ENCODE measurements around the gene CACNG6. TPM values are rescaled to one million over a fixed set of nuclear protein-coding genes. Genes with fewer than 3 reads are reported as not detected.

Gene CACNG6
- total RNA-seq, 2 experiments from 2014 or later = 1.2 to 4.9 TPM

DNA sequence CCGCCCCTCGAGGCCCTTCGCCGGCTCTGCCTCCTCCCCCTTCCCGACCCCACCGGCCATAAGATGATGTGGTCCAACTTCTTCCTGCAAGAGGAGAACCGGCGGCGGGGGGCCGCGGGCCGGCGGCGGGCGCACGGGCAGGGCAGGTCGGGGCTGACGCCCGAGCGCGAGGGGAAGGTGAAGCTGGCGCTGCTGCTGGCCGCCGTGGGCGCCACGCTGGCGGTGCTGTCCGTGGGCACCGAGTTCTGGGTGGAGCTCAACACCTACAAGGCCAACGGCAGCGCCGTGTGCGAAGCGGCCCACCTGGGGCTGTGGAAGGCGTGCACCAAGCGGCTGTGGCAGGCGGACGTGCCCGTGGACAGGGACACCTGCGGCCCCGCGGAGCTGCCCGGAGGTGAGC, 1.4 kb downstream of the CACNG6 start:
- Histone ChIP-seq H3K4me2 (ENCODE audit: low read length) (no peak overlapping the region), H3K79me2 (ENCODE audit: insufficient read depth, low read depth, low read length) (no peaks in the 10 kb centered on the region), H2AFZ (ENCODE audit: low read length) (no peak overlapping the region), H3K9me3 (ENCODE audit: low read length) (no peaks in the 10 kb centered on the region), H4K20me1 (ENCODE audit: insufficient read depth, low read length) (no peaks in the 10 kb centered on the region), H3K9me2 (ENCODE audit: insufficient read depth, low read length) (no peaks in the 10 kb centered on the region), H3K4me1 (ENCODE audit: insufficient read depth, low read length, poor library complexity, severe bottlenecking) (peaks cover 16% of the 10 kb centered on the region), H3K4me3 (ENCODE audit: low read depth, low read length, poor library complexity, severe bottlenecking) (no peak overlapping the region), H3K27ac (ENCODE audit: low read depth, low read length, poor library complexity, severe bottlenecking) (no peak overlapping the region), H3K36me3 (ENCODE audit: insufficient read depth, low read length) (no peaks in the 10 kb centered on the region)
- no TSS peak for BruUV-seq (replicated peaks)
- ChIA-PET POLR2A (no interaction called here), CTCF (ENCODE audit: unreplicated experiment) (no interaction called here)
- no peak for TF ChIP-seq EZH2phosphoT487 (IDR thresholded peaks at IDR 0.05; ENCODE audit: borderline replicate concordance, low read depth, low read length)
- no peak for TF ChIP-seq CTCF (conservative IDR thresholded peaks at IDR 0.05; ENCODE audit: low read length)
- DNase-seq (ENCODE audit: low spot score) = no peak
- intact Hi-C loops (cut with micrococcal nuclease; ENCODE audit: unreplicated experiment) = no loop called here

DNA sequence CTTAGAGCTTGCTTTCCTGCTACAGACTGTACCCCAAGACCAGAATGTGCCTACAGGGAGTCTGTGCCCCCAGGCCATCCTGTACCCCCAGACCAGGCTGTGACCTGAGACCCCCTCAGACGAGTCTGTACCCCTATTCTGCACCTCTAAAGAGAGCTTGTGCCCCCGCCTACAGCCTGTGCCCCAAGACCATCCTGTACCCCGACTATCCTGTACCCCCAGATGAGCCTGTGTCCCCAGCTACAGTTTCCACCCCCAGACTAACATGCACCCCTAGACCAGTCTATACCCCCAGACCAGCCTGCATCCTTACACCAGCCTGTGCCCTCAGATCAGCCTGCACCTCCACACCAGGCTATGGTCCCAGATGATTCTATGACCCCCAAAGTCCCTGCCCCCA, 2.0 kb downstream of the CACNG6 start:
- POLR2A ChIA-PET = no interaction called here
- no peaks in the 10 kb centered on the region for H3K36me3 ChIP-seq (ENCODE audit: insufficient read depth, low read length)
- no peak overlapping the region for H3K4me3 ChIP-seq (ENCODE audit: low read depth, low read length, poor library complexity, severe bottlenecking)
- H3K79me2 ChIP-seq (ENCODE audit: insufficient read depth, low read depth, low read length) = no peaks in the 10 kb centered on the region
- H3K27ac ChIP-seq (ENCODE audit: low read depth, low read length, poor library complexity, severe bottlenecking) = no peak overlapping the region
- CTCF ChIA-PET (ENCODE audit: unreplicated experiment) = no interaction called here
- H2AFZ ChIP-seq (ENCODE audit: low read length) = no peak overlapping the region
- no peak for DNase-seq (ENCODE audit: low spot score)
- H3K9me3 ChIP-seq (ENCODE audit: low read length) = no peaks in the 10 kb centered on the region
- H4K20me1 ChIP-seq (ENCODE audit: insufficient read depth, low read length) = no peaks in the 10 kb centered on the region
- H3K9me2 ChIP-seq (ENCODE audit: insufficient read depth, low read length) = no peaks in the 10 kb centered on the region
- H3K4me1 ChIP-seq (ENCODE audit: insufficient read depth, low read length, poor library complexity, severe bottlenecking) = peaks cover 16% of the 10 kb centered on the region
- no peak for TF ChIP-seq CTCF (conservative IDR thresholded peaks at IDR 0.05; ENCODE audit: low read length)
- no peak for TF ChIP-seq EZH2phosphoT487 (IDR thresholded peaks at IDR 0.05; ENCODE audit: borderline replicate concordance, low read depth, low read length)
- BruUV-seq (replicated peaks) = no TSS peak
- H3K4me2 ChIP-seq (ENCODE audit: low read length) = no peak overlapping the region
- intact Hi-C loops (cut with micrococcal nuclease; ENCODE audit: unreplicated experiment) = no loop called here

GRCh38 chr19:53994811-53995210, 3.4 kb downstream of the CACNG6 start:
- no TSS peak for BruUV-seq (replicated peaks)
- DNase-seq (ENCODE audit: low spot score) = no peak
- CTCF ChIA-PET (ENCODE audit: unreplicated experiment) = no interaction called here
- no peaks in the 10 kb centered on the region for H4K20me1 ChIP-seq (ENCODE audit: insufficient read depth, low read length)
- H3K4me1 ChIP-seq (ENCODE audit: insufficient read depth, low read length, poor library complexity, severe bottlenecking) = peaks cover 11% of the 10 kb centered on the region
- H3K9me2 ChIP-seq (ENCODE audit: insufficient read depth, low read length) = no peaks in the 10 kb centered on the region
- no peak overlapping the region for H3K4me2 ChIP-seq (ENCODE audit: low read length)
- no peaks in the 10 kb centered on the region for H3K9me3 ChIP-seq (ENCODE audit: low read length)
- TF ChIP-seq CTCF (conservative IDR thresholded peaks at IDR 0.05; ENCODE audit: low read length) (no peak), EZH2phosphoT487 (IDR thresholded peaks at IDR 0.05; ENCODE audit: borderline replicate concordance, low read depth, low read length) (no peak)
- no peak overlapping the region for H3K4me3 ChIP-seq (ENCODE audit: low read depth, low read length, poor library complexity, severe bottlenecking)
- POLR2A ChIA-PET = no interaction called here
- no peaks in the 10 kb centered on the region for H3K79me2 ChIP-seq (ENCODE audit: insufficient read depth, low read depth, low read length)
- no peaks in the 10 kb centered on the region for H3K36me3 ChIP-seq (ENCODE audit: insufficient read depth, low read length)
- intact Hi-C loops (cut with micrococcal nuclease; ENCODE audit: unreplicated experiment) = no loop called here
- no peak overlapping the region for H2AFZ ChIP-seq (ENCODE audit: low read length)
- H3K27ac ChIP-seq (ENCODE audit: low read depth, low read length, poor library complexity, severe bottlenecking) = no peak overlapping the region
